DMS 273 (cell line): ENCODE measurements around the gene SLCO3A1.
"Not testable (repeated sequence)": the region's sequence is repeated elsewhere in the genome, so short reads cannot be mapped to it uniquely, and the experiment has no call there.

ENCODE experiments used
- DNase-seq: peaks from one replicate; lab custom pipeline; 2025; ENCODE audit not compliant: unreplicated experiment; lab: John Stamatoyannopoulos, UW

The SLCO3A1 gene

DNA sequence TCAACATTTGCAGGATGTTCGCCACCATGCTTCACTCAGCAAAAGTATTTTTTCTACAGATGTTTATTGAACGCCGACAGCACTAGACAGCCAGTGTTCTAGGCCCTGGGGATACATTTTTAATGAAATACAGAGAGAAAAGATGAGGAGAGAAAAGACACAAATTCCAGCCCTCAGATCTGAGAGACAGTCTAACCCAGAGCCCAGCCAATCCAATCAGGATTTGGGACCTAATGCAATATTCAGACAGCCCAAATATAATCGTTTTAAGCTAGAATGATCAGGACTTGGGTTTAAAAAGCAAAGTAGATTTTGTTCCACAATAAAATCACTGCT, 174.8 kb downstream of the SLCO3A1 start:
- DNase-seq, result no peak

DNA sequence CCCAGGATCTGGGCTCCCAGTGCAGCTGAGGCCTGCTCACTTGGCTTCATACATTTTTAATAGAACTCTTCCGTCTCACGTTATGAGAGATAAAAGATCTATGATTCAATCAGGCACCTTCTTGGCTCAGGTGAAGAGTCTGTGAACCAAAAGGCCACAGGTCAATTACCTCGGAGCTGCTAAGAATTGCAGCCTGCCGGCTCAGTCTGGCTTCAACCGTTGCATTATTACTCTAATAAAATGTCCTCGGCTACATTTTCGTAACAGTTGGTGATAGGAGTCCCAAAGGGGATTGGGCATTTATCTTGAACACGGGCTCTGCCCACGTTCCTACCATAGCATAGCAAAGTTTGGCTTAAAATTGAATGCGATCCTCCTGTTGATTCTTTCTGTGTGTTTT, 176.3 kb downstream of the SLCO3A1 start:
- DNase-seq, result peak; percentile 52

- peak; percentile 3 for DNase-seq
These were observed 179.8 kb downstream of the SLCO3A1 start for GRCh38 chr15:92033314-92033713.

DNA sequence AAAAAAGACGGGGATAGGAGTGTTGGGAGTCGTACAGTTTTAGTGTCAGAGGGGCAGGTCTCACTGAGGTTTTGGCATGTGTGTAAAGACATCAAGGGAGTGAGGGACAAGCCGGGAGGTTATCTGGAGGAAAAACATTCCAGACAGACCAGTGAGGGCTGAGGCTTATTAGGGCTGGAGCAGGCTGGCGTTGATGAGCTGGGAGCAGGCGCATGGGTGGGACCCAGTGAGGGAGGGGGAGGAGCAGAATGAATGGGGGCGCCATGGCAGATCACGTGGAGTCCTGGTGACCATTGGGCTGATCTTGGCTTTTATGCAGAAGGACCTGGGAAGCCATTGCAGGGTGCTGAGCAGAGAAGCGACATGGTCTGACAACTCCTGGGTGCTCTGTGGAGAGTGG, 180.2 kb downstream of the SLCO3A1 start:
- no peak for DNase-seq

DNA sequence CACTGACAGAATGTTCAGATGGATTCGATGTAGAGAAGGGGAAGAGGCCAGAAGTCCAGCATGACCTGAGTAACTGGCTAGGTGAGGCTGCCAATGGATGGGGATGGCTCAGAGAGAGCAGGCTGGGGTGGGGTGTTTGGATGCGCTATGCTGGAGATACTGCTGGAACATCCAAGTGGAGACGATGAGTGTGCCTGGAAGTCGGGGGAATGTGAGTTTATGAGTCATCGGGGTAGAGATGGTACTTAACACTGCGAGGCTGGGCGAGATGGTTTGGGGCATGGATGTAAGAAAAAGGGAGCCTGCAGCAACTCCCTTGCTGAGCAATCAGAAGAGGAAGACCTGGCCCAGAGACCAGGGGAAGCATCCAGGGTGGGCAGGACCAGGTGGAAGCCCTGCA, 180.7 kb downstream of the SLCO3A1 start:
- no peak for DNase-seq

- no peak for DNase-seq
These were observed 182.0 kb downstream of the SLCO3A1 start for GRCh38 chr15:92035551-92035950.

DNA sequence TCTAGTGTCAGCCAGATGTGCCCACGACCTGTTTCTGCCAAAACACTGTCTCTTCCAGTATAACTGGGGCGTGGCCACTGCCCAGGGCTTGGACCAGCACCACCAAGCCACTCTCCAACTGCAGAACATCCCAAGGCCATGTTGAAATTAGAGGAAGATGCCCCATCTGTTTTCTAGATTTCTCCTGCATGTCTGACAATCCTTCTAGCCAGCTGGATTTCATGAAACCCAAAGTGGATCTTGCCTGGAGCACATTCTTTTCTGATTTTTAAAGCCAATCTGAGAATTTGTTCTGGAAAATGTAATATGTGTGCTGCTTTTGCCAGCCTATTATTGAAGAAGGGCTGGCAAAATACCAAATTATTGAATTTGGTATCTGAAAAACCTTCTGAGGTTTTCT, 182.5 kb downstream of the SLCO3A1 start:
- no peak for DNase-seq

DNA sequence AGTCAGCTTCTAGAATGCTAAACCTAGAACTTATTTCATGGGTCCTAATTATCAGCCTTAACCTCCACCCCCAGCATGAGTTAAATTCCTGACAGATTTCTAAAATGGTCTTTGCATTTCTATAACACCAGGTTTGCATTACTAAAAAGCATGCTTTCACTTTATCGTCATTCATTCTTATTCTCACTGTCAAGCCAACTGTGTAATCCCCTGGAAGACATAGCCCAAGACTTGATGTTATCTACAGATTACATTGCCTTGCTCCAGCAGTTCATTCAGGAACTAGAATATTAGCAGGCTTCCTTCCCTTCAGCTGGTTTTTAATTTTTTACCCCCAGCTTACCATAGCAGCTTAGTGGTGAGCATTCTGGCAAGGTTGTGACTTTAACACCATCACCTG, 184.0 kb downstream of the SLCO3A1 start:
- no peak for DNase-seq

DNA sequence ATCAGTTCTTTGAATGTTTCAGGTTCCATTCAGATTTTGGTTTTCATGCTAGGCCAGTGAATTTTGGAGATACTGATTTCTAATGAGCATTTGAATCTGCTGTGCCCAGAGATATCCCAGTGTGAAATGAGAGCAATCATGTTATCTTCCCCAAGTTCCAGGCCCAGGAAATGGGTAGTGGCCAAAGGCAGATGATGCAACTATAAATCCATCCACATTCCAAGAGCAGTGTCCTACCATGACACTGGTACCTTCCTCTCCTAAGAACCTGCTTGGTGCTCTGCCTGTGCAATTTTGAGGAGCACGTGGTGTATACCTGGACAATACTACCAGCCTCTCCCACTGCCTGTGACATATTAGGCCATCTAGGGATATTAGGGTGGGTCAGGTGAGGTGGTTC, 186.8 kb downstream of the SLCO3A1 start:
- DNase-seq, result no peak

DNA sequence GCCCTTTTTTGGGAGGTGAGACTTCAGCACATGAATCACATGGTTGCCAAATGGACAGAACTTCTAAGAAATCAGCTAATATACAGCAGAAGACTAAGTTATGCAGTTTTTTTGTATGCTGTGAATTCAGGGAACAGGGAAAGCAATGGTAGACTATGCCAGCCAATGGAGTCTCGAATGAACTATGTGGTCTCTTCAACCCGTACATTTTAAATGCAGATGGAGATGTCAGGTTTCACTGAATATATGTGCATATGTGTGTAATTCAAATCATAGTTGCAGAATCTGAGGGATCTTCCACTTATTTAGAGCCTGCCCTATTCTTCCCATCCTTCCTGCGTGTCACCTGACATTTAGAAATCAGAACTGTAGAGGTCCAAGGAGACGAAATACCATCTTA, 187.9 kb downstream of the SLCO3A1 start:
- no peak for DNase-seq

- DNase-seq, result no peak
These were observed 189.8 kb downstream of the SLCO3A1 start for GRCh38 chr15:92043283-92043682.

- DNase-seq, result no peak
These were observed 190.8 kb downstream of the SLCO3A1 start for GRCh38 chr15:92044203-92044909.

- DNase-seq, result no peak
These were observed 194.4 kb downstream of the SLCO3A1 start for GRCh38 chr15:92047900-92048299.

DNA sequence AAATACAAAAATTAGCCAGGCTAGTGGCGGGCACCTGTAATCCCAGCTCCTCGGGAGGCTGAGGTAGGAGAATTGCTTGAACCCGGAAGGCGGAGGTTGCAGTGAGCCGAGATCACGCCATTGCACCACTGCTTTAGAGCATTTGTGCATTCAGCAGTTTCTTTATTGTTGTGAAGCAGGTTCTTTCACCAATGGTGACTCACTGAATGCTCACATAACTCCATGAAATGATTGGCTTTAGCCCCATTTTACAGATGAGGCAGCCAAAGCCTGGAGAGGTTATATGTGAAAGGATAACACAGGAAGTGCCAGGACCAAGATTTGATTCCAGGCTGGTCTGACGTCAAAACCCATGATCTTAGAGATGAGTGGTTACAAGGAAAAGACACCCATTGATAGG, 195.2 kb downstream of the SLCO3A1 start:
- no peak for DNase-seq

DNA sequence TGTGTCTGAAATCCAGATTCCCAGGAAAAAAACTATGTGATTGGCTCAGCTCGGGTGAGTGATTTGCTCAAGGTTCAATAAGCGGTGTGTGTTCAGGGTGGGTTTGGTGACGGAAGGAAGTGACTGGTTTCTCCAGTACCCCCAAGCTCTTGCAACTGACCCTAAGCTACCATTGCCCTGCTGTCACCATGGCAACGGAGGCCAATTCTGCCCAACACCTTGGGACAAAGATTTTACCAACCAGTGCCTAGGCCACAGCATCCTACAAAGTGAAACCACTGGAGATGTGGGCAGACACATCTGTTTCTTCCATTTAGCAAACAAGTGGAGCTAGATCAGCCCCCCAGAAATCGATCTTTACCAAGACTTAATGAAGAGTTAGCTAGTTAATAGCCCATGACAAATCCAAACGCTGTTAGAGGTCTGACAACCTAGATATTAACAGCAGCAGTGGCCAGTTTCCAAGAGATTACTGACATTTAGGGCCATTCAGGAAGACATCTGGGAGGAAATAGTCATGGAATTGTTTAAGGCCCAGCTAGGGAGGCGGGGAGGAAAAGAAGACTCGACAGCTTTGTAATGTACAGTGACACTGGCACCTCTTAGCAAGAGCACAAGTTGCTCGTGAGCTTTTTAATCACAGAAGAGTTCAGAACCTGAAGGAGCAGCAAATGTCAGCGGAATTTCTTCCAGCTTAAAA, 195.9 kb downstream of the SLCO3A1 start:
- DNase-seq, result no peak

GRCh38 chr15:92050220-92050898, 196.9 kb downstream of the SLCO3A1 start:
- no peak for DNase-seq

DNA sequence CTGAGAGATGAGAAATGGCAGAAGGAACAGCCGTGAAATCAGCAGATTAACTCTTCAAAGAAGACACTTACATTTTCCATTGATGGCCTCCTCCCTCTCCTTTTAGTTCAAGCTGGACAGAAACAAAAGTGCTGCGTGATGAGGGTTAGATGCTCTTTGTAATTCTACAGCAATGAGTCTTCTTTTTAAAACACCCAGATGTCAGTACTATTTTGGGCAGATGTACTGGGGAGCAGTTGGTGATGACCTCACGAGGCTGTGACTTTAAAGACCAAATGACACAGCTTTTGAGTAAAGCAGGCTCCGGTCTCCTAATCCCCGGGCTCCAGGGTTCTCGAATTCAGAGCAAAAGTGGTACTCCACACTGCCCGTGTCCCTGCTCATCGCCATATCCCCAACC, 198.2 kb downstream of the SLCO3A1 start:
- DNase-seq, result no peak

- DNase-seq, result peak; percentile 7
These were observed 200.3 kb downstream of the SLCO3A1 start for GRCh38 chr15:92053753-92054316.

- DNase-seq, result peak; percentile 30
These were observed 203.4 kb downstream of the SLCO3A1 start for GRCh38 chr15:92056875-92057274.

- peak; percentile 77 for DNase-seq
These were observed 205.8 kb downstream of the SLCO3A1 start for GRCh38 chr15:92059036-92059970.

DNA sequence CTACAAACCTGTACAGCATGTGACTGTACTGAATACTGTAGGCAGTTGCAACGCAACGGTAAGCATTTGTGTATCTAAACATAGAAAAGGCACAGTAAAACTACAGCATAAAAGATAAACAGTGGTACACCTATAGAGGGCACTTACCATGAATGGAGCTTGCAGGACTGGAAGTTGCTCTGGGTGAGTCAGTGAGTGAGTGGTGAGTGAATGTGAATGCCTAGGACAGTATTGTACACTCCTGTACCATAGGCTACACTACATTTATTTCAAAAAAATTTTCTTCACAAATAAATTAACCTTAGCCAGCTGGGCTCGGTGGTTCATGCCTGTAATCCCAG, 206.4 kb downstream of the SLCO3A1 start:
- DNase-seq, result not testable (repeated sequence)
